CD1c-positive myeloid dendritic cell (primary cell): ENCODE results near the gene UNC5C.

Experiments
- DNase-seq: peaks from one replicate; pipeline ENCODE4 v3.0.0-alpha.2; 2016; ENCODE audit errors: extremely low spot score

UNC5C gene

DNA sequence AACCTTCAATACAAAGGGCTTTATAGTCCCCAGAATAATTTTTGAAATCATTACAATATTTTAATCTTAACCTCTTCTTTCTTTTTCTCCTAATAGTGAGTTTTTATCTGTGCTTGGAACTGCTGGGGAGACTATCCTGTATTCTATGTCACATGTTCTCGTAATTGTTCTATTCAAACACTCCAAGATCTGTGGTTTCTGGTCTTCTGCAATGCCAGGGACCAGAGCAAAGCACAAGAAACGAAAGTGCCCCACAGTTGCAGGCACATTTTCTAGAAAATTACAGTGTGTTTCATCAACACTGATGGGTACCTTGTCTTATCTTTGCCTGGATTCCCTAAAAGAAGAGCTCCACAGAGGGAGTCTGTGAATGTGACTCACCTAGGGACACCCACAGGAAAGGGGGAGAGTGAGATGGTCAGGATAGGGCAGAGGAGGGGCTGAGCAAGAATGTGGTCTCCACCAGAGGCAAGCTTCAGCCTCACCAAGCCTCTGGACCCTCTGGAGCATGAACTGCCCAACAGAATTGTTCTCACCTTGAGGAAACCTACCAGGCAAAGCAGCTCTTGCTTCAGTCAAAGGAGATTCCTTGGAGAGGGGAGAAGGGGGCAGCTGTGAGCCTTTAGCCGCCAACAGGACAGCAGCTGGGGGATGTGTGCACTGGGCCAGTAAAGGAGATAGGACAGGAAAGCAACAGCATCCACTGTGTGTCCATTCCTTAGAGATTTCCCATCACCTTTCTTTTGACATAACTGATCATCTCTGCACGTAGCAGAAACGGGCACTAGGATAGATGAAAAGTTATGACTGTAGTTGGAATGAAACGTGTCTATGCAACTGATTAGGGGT, 25.9 kb downstream of the UNC5C start:
- no peak for DNase-seq

- no peak for DNase-seq
Observed at GRCh38 chr4:95517576-95518345, 31.0 kb downstream of the UNC5C start.

GRCh38 chr4:95516528-95517017, 32.2 kb downstream of the UNC5C start:
- no peak for DNase-seq

DNA sequence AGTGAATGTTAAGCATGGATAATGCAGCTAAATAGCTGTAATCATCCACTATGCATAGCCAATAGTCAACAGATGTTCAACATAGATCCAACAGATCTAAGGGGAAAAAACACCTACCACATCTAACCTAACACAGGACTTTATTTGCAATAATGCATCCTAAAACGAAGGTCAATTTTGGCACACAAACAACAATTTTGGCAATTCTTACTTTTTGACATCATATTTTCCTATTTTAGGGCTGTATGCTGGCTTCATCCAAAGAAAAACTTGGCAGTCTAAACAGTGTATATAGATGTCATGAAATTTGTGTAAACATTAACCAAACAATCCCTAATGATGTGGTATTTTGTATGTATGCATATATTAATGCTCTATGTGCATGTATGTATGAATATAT, 33.2 kb downstream of the UNC5C start:
- DNase-seq, result no peak

- DNase-seq, result no peak
Observed at GRCh38 chr4:95513022-95513421, 35.8 kb downstream of the UNC5C start.

DNA sequence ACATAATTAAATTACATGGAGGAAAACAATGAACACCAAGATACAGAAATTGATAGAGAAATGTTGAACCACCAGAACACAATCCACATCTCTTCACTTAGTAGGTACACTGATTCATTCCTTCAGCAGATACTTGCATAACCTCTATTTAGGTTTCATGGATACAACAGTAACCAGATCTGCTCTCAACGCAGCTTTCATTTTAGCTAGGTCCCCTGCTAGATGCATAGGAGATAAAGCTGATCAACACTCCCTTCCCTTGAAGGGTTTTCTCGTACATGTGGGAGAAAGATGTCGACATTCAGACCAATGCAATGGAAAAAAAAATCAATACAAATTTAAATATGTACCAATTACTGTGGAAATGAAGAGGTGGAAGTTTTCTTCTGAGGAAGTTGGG, 37.3 kb downstream of the UNC5C start:
- no peak for DNase-seq

- DNase-seq, result no peak
Observed at GRCh38 chr4:95510877-95511276, 37.9 kb downstream of the UNC5C start.

DNA sequence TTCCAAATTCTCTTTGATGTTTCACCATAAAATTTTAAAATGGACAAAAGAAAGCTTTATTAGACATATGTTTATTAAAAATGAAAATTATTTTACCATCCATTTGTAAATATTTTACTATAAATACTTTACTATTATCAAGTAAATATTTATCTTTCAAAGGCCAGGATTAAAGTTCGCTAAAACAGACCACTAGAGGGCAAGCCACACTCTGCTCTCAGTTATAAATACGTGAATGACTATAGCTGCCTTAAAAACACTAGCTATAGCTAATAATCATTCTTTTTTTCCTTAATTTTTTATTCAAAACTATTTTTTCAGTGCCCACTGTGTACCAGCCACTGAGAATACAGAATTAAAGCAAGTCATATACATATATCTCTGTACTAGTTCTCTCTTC, 38.6 kb downstream of the UNC5C start:
- DNase-seq, result no peak

DNA sequence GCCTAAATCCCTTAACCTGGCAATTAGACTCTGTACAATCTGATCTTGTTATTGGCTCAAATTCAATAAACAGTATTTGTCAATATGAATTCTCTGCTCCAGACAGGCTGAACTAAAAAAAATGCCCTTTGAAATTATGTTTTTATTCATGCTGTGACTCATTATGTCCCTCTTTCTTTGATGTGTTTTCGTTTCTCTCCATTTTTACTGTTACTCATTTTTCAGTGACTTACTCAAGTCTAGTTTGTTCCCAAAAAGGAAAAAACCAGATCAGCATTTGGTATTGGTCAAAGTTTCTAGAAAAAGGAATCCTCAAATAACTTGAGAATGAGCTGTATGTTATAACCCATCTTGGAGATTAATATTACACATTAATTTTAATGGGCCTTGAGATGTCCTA, 40.4 kb downstream of the UNC5C start:
- DNase-seq, result no peak

DNA sequence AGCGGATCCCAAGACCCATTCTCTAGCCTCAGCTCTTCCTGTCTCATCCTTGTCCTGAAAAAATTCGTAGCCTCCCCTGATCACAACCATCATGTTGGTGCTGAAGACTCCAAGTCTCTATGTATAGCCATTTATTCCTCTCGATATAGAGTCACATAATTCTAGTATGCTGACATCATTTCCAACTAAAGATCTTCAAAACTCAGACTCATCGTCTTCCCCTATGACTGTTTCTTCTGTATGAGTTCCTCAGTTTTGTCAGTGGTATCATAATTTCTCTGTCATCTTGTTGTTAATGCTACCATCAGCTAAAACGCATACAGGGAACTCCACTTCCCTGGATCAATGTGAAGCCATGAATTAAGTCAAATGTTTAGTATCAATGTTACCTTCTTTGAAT, 41.2 kb downstream of the UNC5C start:
- DNase-seq, result no peak

GRCh38 chr4:95507147-95507546, 41.6 kb downstream of the UNC5C start:
- DNase-seq, result no peak

DNA sequence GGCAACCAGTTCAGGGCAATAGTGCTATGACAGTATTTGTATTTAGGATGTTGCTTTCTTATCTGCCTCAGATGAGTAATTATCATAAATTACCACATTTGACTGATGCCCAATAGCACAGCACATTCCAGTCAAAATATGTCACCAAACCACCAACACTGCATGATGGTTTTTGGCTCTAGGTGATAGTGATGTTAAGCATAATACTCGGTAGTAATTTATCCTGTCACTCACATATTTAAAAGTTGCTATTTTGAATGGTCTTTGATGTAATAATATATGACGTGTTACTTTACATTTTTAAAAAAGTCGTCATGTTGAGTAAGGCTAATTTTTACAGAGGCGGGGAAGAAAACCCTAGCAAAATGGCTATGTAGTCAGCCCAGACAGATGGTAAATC, 42.5 kb downstream of the UNC5C start:
- no peak for DNase-seq

DNA sequence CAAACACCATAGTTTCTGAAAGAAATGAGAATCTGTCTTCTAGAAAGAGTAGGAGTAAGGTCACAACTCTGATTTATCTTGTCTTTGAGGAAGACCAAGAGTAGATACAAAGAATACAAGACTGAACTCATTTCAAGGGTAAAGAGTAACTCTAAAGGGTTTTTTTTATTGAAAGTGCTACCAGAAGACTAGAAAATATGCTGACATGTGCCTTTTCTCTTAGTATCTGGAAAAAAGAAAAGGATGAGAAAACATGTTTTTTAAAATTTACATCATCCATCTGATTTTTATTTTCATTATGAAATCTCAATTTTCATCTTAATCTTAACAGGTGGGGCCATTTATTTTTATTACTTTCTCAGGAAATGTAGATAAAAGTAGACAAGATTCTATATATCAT, 43.0 kb downstream of the UNC5C start:
- no peak for DNase-seq

DNA sequence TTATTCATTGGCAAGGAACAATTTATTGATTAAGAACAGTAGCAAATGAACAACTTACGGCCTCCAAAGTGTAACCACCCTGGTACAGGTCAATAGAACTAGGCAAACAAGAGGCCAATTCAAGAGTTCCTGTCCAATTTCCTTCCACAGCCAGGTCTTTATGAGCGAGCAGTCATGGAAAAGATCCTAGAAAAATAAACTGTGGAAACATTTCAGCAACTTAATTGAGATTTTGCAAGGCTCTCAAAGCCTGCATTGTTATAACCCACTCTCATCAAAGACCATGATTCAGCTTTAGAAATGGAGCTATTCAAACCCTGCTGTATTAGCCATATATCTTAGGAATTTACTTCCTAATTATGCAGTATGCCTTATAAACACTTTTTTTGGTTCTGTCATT, 43.6 kb downstream of the UNC5C start:
- DNase-seq, result no peak

DNA sequence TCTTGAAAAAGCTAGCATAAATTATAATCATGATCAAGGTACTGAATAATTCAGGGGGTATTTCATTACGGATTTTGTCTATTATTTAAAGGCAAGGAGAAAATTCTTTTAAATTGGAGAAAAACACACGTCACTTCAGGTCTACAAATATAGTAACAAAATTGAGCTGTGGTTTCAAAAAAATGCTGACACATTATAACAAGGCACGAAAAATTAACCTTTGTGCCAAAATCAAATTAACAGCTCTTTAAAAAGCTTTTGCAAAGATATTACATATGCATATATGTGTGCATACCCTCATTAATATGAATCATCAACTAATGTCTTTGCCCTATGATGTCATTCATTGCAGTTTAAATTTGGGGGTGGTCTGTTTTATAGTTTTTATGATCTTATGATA, 44.3 kb downstream of the UNC5C start:
- no peak for DNase-seq

- no peak for DNase-seq
Observed at GRCh38 chr4:95500361-95500760, 48.4 kb downstream of the UNC5C start.

DNA sequence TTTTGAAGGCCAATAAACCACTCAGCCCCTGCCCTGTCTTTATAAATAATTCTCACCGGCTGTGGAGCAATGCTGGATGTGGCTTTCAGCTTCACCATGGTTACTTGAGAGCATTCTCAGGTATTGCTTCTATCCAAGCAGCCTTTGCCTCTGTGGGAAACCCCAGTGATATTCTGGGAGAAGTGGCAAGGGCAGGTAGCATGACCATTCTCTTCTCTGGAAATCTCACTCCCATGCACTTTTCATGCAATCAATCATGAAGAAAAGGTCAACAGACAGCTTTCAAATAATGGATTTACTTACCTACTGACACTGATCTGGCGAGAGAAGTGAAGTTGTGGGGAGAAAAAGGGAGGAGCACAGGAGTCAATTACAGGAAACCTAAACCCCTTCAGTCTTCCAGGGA, 49.5 kb downstream of the UNC5C start:
- DNase-seq, result no peak

DNA sequence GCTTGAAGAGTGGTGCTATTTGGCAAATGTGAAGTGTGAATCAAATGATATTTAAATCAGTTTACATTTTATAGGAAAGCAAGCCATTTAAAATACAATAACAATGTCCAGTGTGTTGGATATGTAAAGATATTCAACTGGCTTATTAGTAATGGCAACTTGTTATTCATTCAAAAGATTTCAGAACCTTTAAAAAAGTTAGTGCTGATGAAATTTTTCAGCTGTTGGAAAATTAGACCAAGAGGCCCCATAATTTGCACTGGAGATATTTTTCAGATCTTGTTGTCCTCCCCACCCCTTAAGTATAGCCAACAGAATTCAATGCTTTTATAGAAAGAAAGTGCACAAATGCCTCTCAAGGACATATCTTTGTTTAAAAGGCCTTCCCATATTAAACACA, 54.6 kb downstream of the UNC5C start:
- DNase-seq, result no peak

- DNase-seq, result no peak
Observed at GRCh38 chr4:95478679-95479078, 70.1 kb downstream of the UNC5C start.

DNA sequence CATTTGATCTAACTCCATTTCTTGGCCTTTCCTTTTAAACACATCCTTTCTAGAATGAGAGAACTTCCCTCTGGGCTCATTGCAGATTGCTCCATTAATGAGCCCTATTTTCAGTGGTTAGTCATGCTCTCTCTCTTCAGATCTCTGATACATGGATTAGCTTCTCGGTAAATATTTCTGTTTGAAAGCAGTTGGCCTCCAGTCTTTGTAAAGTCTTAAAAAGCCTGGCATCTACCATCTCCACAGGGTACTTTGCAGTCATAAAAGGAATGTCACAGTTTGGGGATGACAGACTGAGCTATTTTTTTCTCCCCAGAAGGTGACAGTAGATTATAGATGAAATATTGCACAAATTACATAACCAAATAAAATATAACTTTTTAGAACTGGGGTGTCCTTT, 72.7 kb downstream of the UNC5C start:
- no peak for DNase-seq

- no peak for DNase-seq
Observed at GRCh38 chr4:95472534-95472933, 76.2 kb downstream of the UNC5C start.

GRCh38 chr4:95470622-95471021, 78.2 kb downstream of the UNC5C start:
- DNase-seq, result no peak

GRCh38 chr4:95469617-95470016, 79.2 kb downstream of the UNC5C start:
- no peak for DNase-seq
